HepG2 (cell line): ENCODE results near the gene SPAG4. TPM values are rescaled to one million over a fixed set of nuclear protein-coding genes. Genes with fewer than 3 reads are reported as not detected.

ENCODE experiments used
- ARHGAP35 ChIP-seq: sonication (generic); formaldehyde crosslinking; IDR thresholded peaks from 2 replicates; pipeline ENCODE4 v1.9.0; 2022; ENCODE audit warnings: mild to moderate bottlenecking, inconsistent platforms, moderate library complexity, missing genetic modification reagents, borderline replicate concordance
- ATF7-NPFF ChIP-seq: sonication (generic); formaldehyde crosslinking; IDR thresholded peaks from 2 replicates; pipeline ENCODE4 v1.8.1; 2023; ENCODE audit warnings: mild to moderate bottlenecking, low read depth, missing genetic modification reagents, moderate library complexity
- ETV6 ChIP-seq: sonication (generic); formaldehyde crosslinking; conservative IDR thresholded peaks from 2 replicates; pipeline ENCODE4 v1.4.0; 2020; ENCODE audit warnings: missing genetic modification reagents
- GATAD2A ChIP-seq: IDR thresholded peaks from 2 replicates; pipeline ENCODE4 v1.6.1; 2016
- HNF4G ChIP-seq, 2 experiments: sonication (generic) in 1 of 2; formaldehyde crosslinking in 1 of 2; IDR thresholded peaks; 2 replicates each; pipeline versions ENCODE4 v1.4.0 to v1.6.1; 2011 to 2020; ENCODE audit warnings: borderline replicate concordance in 2 of 2, low read depth in 2 of 2, mild to moderate bottlenecking in 2 of 2, low read length in 1 of 2, missing genetic modification reagents in 1 of 2, moderate library complexity in 1 of 2
- KDM1A ChIP-seq: IDR thresholded peaks from 2 replicates; pipeline ENCODE4 v1.6.1; 2016; ENCODE audit warnings: missing compliant biosample characterization
- NAIF1 ChIP-seq: sonication (generic); formaldehyde crosslinking; IDR thresholded peaks from 2 replicates; pipeline ENCODE4 v1.5.0; 2020; ENCODE audit warnings: mild to moderate bottlenecking, missing genetic modification reagents, borderline replicate concordance
- NR2F6 ChIP-seq, 2 experiments: IDR thresholded peaks; 2 replicates each; pipeline ENCODE4 v1.6.1; 2016; ENCODE audit warnings: antibody characterized with exemption in 1 of 2, mild to moderate bottlenecking in 1 of 2
- REL ChIP-seq: sonication (generic); formaldehyde crosslinking; conservative IDR thresholded peaks from 2 replicates; pipeline ENCODE4 v1.8.0; 2022; ENCODE audit warnings: mild to moderate bottlenecking, missing genetic modification reagents, moderate library complexity
- SIX1 ChIP-seq: sonication (generic); formaldehyde crosslinking; IDR thresholded peaks from 2 replicates; pipeline ENCODE4 v1.4.0; 2020; ENCODE audit warnings: missing genetic modification reagents, borderline replicate concordance
- TBX2 ChIP-seq: sonication (generic); formaldehyde crosslinking; IDR thresholded peaks from 2 replicates; pipeline ENCODE4 v1.5.0; 2020; ENCODE audit warnings: missing genetic modification reagents, mild to moderate bottlenecking, borderline replicate concordance
- TEAD3 ChIP-seq: optimal IDR thresholded peaks from 2 replicates; pipeline ENCODE3; 2016; ENCODE audit warnings: borderline replicate concordance
- TOPORS ChIP-seq: sonication (generic); formaldehyde crosslinking; IDR thresholded peaks from 2 replicates; pipeline ENCODE4 v1.8.0; 2023; ENCODE audit warnings: mild to moderate bottlenecking, missing genetic modification reagents
- ZBTB7A ChIP-seq: sonication (generic); formaldehyde crosslinking; IDR thresholded peaks from 2 replicates; pipeline ENCODE4 v1.8.0; 2022; ENCODE audit warnings: mild to moderate bottlenecking, missing genetic modification reagents
- ZBTB7B ChIP-seq: sonication (generic); formaldehyde crosslinking; IDR thresholded peaks from 2 replicates; pipeline ENCODE4 v1.4.0; 2020; ENCODE audit warnings: missing genetic modification reagents
- ZFP36L1 ChIP-seq: sonication (generic); formaldehyde crosslinking; IDR thresholded peaks from 2 replicates; pipeline ENCODE4 v1.8.0; 2022; ENCODE audit warnings: mild to moderate bottlenecking, missing genetic modification reagents, moderate library complexity
- ZFP37 ChIP-seq: sonication (generic); formaldehyde crosslinking; IDR thresholded peaks from 2 replicates; pipeline ENCODE4 v1.4.0; 2020; ENCODE audit warnings: missing genetic modification reagents, borderline replicate concordance
- ZFP62 ChIP-seq: sonication (generic); formaldehyde crosslinking; IDR thresholded peaks from 2 replicates; pipeline ENCODE4 v1.4.0; 2020; ENCODE audit warnings: missing genetic modification reagents
- ZNF124 ChIP-seq: sonication (generic); formaldehyde crosslinking; IDR thresholded peaks from 2 replicates; pipeline ENCODE4 v1.4.0; 2020; ENCODE audit warnings: missing genetic modification reagents
- ZNF205 ChIP-seq: IDR thresholded peaks from 2 replicates; pipeline ENCODE4 v1.6.1; 2018; ENCODE audit warnings: missing biosample characterization, missing genetic modification reagents
- ZNF232 ChIP-seq: sonication (generic); formaldehyde crosslinking; IDR thresholded peaks from 2 replicates; pipeline ENCODE4 v1.4.0; 2020; ENCODE audit warnings: missing genetic modification reagents, borderline replicate concordance
- ZNF24 ChIP-seq: fragments of 450-650 bp; IDR thresholded peaks from 2 replicates; pipeline ENCODE4 v1.6.1; 2017; ENCODE audit warnings: antibody characterized with exemption, mild to moderate bottlenecking
- ZNF335 ChIP-seq: sonication (generic); formaldehyde crosslinking; IDR thresholded peaks from 2 replicates; pipeline ENCODE4 v1.4.0; 2020; ENCODE audit warnings: missing genetic modification reagents
- ZNF776 ChIP-seq: sonication (generic); formaldehyde crosslinking; IDR thresholded peaks from 2 replicates; pipeline ENCODE4 v1.4.0; 2020; ENCODE audit warnings: mild to moderate bottlenecking, missing genetic modification reagents
- polyA plus RNA-seq, 8 experiments: library from polyadenylated mRNA; depleted of rRNA in 3 of 8; stranded (reverse) in 7 of 8; unstranded in 1 of 8; fragments of >200 nt; fragmentation: Illumina TruSeq in 4 of 8; extraction: Trizol in 4 of 8; gene quantifications; 2 replicates each; pipeline versions ENCODE4 v1.2.1 to v1.2.3, GENCODE V29; 2011 to 2016; ENCODE audit warnings: low read depth in 4 of 8, missing spikeins in 1 of 8, mixed read lengths in 1 of 8; ENCODE audit not compliant: insufficient read depth in 1 of 8
- total RNA-seq, 5 experiments: library from RNA; depleted of rRNA; stranded (reverse); fragments of >200 nt; fragmentation: Illumina TruSeq; extraction: Trizol; gene quantifications; 2 replicates each; pipeline ENCODE4 v1.2.3, GENCODE V29; 2016; ENCODE audit warnings: low read depth in 1 of 5
- TF ChIP-seq, protein P1 (sequence below): IDR thresholded peaks from 2 replicates; pipeline ENCODE4 v1.4.0; 2020; ENCODE audit warnings: mild to moderate bottlenecking, missing genetic modification reagents
- TF ChIP-seq, protein P2 (sequence below): sonication (generic); formaldehyde crosslinking; IDR thresholded peaks from 2 replicates; pipeline ENCODE4 v1.5.0; 2020; ENCODE audit warnings: mild to moderate bottlenecking, missing genetic modification reagents, moderate library complexity
- TF ChIP-seq, protein P3 (sequence below): sonication (generic); formaldehyde crosslinking; IDR thresholded peaks from 2 replicates; pipeline ENCODE4 v1.5.1; 2020; ENCODE audit warnings: mild to moderate bottlenecking, missing genetic modification reagents, moderate library complexity

Gene SPAG4
- total and polyA plus RNA-seq, 2 of the 13 experiments (the other 11 are each of a cell fraction or from before 2014, with no cell fraction given) = 5.8 to 137 TPM

DNA sequence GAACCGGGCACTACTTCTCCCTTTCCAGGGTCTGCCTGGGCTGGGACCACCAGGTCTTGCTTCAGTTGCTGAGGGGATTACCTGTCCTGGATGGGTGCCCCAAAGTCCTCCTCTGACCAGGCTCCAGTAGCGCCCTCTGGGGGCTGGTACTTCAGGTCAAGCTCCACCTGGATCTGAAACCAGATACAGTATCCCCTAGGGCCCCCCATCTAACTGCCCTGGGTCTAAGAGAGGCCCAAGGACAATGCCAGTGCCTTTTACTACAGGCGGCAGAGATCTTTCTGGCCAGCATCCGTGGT, 11.2 kb upstream of the SPAG4 start (continued):
- TF ChIP-seq NR2F6 (IDR thresholded peaks at IDR 0.05) (no peak), NR2F6 (CRISPR knock-in tag; IDR thresholded peaks at IDR 0.05) (peak; percentile 33; the same call in 1 of the 2 replicates), ZNF232 (no peak), ZBTB7B (CRISPR knock-in tag) (peak; percentile 26; the same call in 1 of the 2 replicates), ZFP62 (CRISPR knock-in tag) (no peak), ZFP36L1 (no peak), REL (no peak), SIX1 (CRISPR knock-in tag) (peak; percentile 69; the same call in 1 of the 2 replicates), NAIF1 (CRISPR knock-in tag) (no peak), KDM1A (CRISPR knock-in tag) (no peak), ZBTB7A (peak; percentile 50; the same call in 1 of the 2 replicates), ATF7-NPFF (CRISPR knock-in tag) (0 out of 2 replicates have a peak, but pooled peaks have one; percentile 25), ETV6 (CRISPR knock-in tag) (no peak), ZNF335 (CRISPR knock-in tag) (no peak), ZNF205 (CRISPR knock-in tag) (no peak), ZFP37 (CRISPR knock-in tag) (peak; percentile 48; the same call in 1 of the 2 replicates), ZNF24 (no peak), ARHGAP35 (CRISPR knock-in tag) (no peak), ZNF124 (CRISPR knock-in tag) (no peak), TOPORS (no peak), HNF4G (IDR thresholded peaks at IDR 0.05; ENCODE audit: borderline replicate concordance, low read depth, low read length) (peak; percentile 40; the same call in 1 of the 2 replicates), HNF4G (CRISPR knock-in tag; IDR thresholded peaks at IDR 0.05; ENCODE audit: borderline replicate concordance, low read depth) (no peak), TBX2 (CRISPR knock-in tag) (no peak), GATAD2A (0 out of 2 replicates have a peak, but pooled peaks have one; percentile 13), ZNF776 (no peak), TEAD3 (CRISPR knock-in tag) (peak; percentile 37)
- TF ChIP-seq, protein P1, sequence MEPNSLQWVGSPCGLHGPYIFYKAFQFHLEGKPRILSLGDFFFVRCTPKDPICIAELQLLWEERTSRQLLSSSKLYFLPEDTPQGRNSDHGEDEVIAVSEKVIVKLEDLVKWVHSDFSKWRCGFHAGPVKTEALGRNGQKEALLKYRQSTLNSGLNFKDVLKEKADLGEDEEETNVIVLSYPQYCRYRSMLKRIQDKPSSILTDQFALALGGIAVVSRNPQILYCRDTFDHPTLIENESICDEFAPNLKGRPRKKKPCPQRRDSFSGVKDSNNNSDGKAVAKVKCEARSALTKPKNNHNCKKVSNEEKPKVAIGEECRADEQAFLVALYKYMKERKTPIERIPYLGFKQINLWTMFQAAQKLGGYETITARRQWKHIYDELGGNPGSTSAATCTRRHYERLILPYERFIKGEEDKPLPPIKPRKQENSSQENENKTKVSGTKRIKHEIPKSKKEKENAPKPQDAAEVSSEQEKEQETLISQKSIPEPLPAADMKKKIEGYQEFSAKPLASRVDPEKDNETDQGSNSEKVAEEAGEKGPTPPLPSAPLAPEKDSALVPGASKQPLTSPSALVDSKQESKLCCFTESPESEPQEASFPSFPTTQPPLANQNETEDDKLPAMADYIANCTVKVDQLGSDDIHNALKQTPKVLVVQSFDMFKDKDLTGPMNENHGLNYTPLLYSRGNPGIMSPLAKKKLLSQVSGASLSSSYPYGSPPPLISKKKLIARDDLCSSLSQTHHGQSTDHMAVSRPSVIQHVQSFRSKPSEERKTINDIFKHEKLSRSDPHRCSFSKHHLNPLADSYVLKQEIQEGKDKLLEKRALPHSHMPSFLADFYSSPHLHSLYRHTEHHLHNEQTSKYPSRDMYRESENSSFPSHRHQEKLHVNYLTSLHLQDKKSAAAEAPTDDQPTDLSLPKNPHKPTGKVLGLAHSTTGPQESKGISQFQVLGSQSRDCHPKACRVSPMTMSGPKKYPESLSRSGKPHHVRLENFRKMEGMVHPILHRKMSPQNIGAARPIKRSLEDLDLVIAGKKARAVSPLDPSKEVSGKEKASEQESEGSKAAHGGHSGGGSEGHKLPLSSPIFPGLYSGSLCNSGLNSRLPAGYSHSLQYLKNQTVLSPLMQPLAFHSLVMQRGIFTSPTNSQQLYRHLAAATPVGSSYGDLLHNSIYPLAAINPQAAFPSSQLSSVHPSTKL (CRISPR knock-in tag) = no peak
- TF ChIP-seq, protein P2, sequence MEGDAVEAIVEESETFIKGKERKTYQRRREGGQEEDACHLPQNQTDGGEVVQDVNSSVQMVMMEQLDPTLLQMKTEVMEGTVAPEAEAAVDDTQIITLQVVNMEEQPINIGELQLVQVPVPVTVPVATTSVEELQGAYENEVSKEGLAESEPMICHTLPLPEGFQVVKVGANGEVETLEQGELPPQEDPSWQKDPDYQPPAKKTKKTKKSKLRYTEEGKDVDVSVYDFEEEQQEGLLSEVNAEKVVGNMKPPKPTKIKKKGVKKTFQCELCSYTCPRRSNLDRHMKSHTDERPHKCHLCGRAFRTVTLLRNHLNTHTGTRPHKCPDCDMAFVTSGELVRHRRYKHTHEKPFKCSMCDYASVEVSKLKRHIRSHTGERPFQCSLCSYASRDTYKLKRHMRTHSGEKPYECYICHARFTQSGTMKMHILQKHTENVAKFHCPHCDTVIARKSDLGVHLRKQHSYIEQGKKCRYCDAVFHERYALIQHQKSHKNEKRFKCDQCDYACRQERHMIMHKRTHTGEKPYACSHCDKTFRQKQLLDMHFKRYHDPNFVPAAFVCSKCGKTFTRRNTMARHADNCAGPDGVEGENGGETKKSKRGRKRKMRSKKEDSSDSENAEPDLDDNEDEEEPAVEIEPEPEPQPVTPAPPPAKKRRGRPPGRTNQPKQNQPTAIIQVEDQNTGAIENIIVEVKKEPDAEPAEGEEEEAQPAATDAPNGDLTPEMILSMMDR (CRISPR knock-in tag) = peak; percentile 78
- TF ChIP-seq, protein P3, sequence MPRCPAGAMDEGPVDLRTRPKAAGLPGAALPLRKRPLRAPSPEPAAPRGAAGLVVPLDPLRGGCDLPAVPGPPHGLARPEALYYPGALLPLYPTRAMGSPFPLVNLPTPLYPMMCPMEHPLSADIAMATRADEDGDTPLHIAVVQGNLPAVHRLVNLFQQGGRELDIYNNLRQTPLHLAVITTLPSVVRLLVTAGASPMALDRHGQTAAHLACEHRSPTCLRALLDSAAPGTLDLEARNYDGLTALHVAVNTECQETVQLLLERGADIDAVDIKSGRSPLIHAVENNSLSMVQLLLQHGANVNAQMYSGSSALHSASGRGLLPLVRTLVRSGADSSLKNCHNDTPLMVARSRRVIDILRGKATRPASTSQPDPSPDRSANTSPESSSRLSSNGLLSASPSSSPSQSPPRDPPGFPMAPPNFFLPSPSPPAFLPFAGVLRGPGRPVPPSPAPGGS (CRISPR knock-in tag) = no peak
